ENCODE results near the gene PRRT1.

DNA sequence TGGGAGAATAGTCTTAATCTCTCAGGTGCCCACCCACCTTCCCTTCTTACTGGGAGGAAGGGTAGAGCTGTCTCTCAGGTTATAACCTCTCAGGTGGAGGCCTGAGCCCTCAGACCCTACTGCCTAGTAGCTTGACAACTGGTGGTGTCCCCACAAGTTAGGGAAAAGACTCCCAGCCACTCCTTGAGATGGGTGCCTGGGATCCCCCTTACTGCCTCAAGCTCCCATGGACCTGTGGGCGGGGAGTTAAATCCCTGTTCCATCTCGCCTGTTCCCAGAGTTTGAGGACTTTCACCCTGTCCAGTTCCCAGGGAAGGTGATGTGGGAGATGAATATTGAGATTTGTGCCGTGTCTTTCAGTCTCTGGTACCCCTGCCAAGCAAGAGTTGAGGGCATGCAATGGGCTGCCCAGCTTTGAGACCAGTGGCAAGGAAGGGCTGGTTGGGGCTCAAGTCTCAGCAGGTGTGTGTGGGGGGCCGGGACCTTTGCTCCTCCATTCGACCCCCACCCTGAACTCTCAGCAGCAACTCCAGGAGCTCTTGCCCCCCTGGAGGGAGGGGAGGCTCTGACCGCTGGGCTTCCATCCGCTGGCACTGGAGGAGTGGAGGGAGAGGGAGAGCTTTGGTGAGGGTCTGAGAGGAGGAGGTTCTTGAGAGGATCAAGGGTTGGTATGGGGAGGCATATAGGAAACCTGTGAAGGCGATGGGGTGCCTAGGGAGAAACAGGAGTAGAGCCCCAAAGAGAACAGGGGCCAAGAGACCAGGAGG, 39.4 kb upstream of the PRRT1 start:
- TF ChIP-seq POLR2A (IDR thresholded peaks at IDR 0.05; ENCODE audit: low read depth, low read length), result no peak
- TF ChIP-seq POLR2AphosphoS5 (IDR thresholded peaks at IDR 0.05; ENCODE audit: low read depth, low read length), result no peak; the same call in 1 of the 2 replicates
- no peak for TF ChIP-seq SPI1 (IDR thresholded peaks at IDR 0.05; ENCODE audit: low read depth, low read length)
- no peak for TF ChIP-seq TAF1 (IDR thresholded peaks at IDR 0.05; ENCODE audit: low read depth, low read length)
- TF ChIP-seq PAX5 (IDR thresholded peaks at IDR 0.05; ENCODE audit: insufficient read depth, low read length, severe bottlenecking), result no peak
- TF ChIP-seq POU2F2 (IDR thresholded peaks at IDR 0.05; ENCODE audit: low read depth, low read length), result no peak
